Liver (tissue), 9 donors: ENCODE measurements around the gene MDM4. TPM values are rescaled to one million over a fixed set of nuclear protein-coding genes. Genes with fewer than 3 reads are reported as not detected.

Experiments
- DNase-seq: peaks from one replicate; pipeline ENCODE4 v3.0.0-alpha.2; 2017; ENCODE audit warnings: low spot score
- H3K27ac ChIP-seq, 2 donors: one replicate each; pipeline ENCODE4 v1.7.0; 2013; ENCODE audit warnings: inconsistent platforms in 2 of 2, low read length in 2 of 2, control low read depth in 1 of 2, low read depth in 1 of 2, mild to moderate bottlenecking in 1 of 2
- H3K27me3 ChIP-seq, 4 donors: one replicate each; pipeline versions ENCODE4 v1.6.1 to v1.7.0; 2013; ENCODE audit warnings: low read length in 3 of 4, inconsistent platforms in 1 of 4, mild to moderate bottlenecking in 1 of 4, moderate library complexity in 1 of 4; ENCODE audit not compliant: control insufficient read depth in 4 of 4, insufficient read depth in 4 of 4
- H3K36me3 ChIP-seq, 4 donors: one replicate each; pipeline versions ENCODE4 v1.6.1 to v1.7.0; 2013; ENCODE audit warnings: low read length in 3 of 4, mild to moderate bottlenecking in 3 of 4, low read depth in 1 of 4, moderate library complexity in 1 of 4; ENCODE audit not compliant: control insufficient read depth in 4 of 4, insufficient read depth in 3 of 4
- H3K4me1 ChIP-seq, 4 donors: one replicate each; pipeline versions ENCODE4 v1.6.1 to v1.7.0; 2013; ENCODE audit warnings: low read length in 3 of 4, mild to moderate bottlenecking in 3 of 4, moderate library complexity in 1 of 4; ENCODE audit not compliant: control insufficient read depth in 4 of 4, insufficient read depth in 4 of 4
- H3K4me3 ChIP-seq, 3 donors: one replicate each; pipeline versions ENCODE4 v1.6.1 to v1.7.0; 2013; ENCODE audit warnings: low read length in 3 of 3, control low read depth in 1 of 3, low read depth in 1 of 3, mild to moderate bottlenecking in 1 of 3
- H3K9ac ChIP-seq, 2 donors: one replicate each; pipeline ENCODE4 v1.7.0; 2013; ENCODE audit warnings: low read length in 2 of 2, mild to moderate bottlenecking in 2 of 2, moderate library complexity in 2 of 2, control low read depth in 1 of 2, low read depth in 1 of 2
- H3K9me3 ChIP-seq, 4 donors: one replicate each; pipeline versions ENCODE4 v1.6.1 to v1.7.0; 2013; ENCODE audit warnings: low read length in 3 of 4; ENCODE audit not compliant: control insufficient read depth in 4 of 4
- ATF3 ChIP-seq: IDR thresholded peaks from 2 replicates; pipeline ENCODE4 v1.6.1; 2016; ENCODE audit warnings: antibody characterized with exemption
- CTCF ChIP-seq: fragments of 150-350 bp; IDR thresholded peaks from 2 replicates; pipeline ENCODE4 v1.5.1; 2017; ENCODE audit warnings: improper control_type of control experiment, low read depth, low read length; ENCODE audit not compliant: missing input control
- EGR1 ChIP-seq, 2 donors: IDR thresholded peaks; 2 replicates each; pipeline ENCODE4 v1.6.1; 2016 to 2018; ENCODE audit warnings: antibody characterized with exemption in 2 of 2, low read depth in 2 of 2
- FOXA1 ChIP-seq: IDR thresholded peaks from 2 replicates; pipeline ENCODE4 v1.6.1; 2016; ENCODE audit warnings: antibody characterized with exemption
- FOXA2 ChIP-seq: IDR thresholded peaks from 2 replicates; pipeline ENCODE4 v1.6.1; 2016; ENCODE audit warnings: antibody characterized with exemption
- GABPA ChIP-seq, 2 donors: IDR thresholded peaks in 1 of 2; conservative IDR thresholded peaks in 1 of 2; 2 replicates each; pipeline ENCODE4 v1.6.1; 2016; ENCODE audit warnings: antibody characterized with exemption in 2 of 2, mild to moderate bottlenecking in 1 of 2, moderate library complexity in 1 of 2
- HNF4A ChIP-seq, 2 donors: conservative IDR thresholded peaks; 2 replicates each; pipeline ENCODE4 v1.6.1; 2016; ENCODE audit warnings: antibody characterized with exemption in 2 of 2, mild to moderate bottlenecking in 2 of 2
- HNF4G ChIP-seq: IDR thresholded peaks from 2 replicates; pipeline ENCODE4 v1.6.1; 2016; ENCODE audit warnings: antibody characterized with exemption
- JUND ChIP-seq, 2 donors: IDR thresholded peaks; 2 replicates each; pipeline ENCODE4 v1.6.1; 2016; ENCODE audit warnings: antibody characterized with exemption in 2 of 2
- MAX ChIP-seq: IDR thresholded peaks from 2 replicates; pipeline ENCODE4 v1.6.1; 2016; ENCODE audit warnings: antibody characterized with exemption
- RAD21 ChIP-seq, 2 donors: IDR thresholded peaks; 2 replicates each; pipeline ENCODE4 v1.6.1; 2016; ENCODE audit warnings: antibody characterized with exemption in 2 of 2, mild to moderate bottlenecking in 2 of 2
- REST ChIP-seq: IDR thresholded peaks from 2 replicates; pipeline ENCODE4 v1.6.1; 2016; ENCODE audit warnings: antibody characterized with exemption, mild to moderate bottlenecking
- SP1 ChIP-seq: IDR thresholded peaks from 2 replicates; pipeline ENCODE4 v1.6.1; 2018; ENCODE audit warnings: antibody characterized with exemption, mild to moderate bottlenecking
- TAF1 ChIP-seq: conservative IDR thresholded peaks from 2 replicates; pipeline ENCODE4 v1.6.1; 2016; ENCODE audit warnings: antibody characterized with exemption, mild to moderate bottlenecking
- YY1 ChIP-seq: IDR thresholded peaks from 2 replicates; pipeline ENCODE4 v1.6.1; 2016; ENCODE audit warnings: antibody characterized with exemption, mild to moderate bottlenecking
- ZBTB33 ChIP-seq: IDR thresholded peaks from 2 replicates; pipeline ENCODE4 v1.6.1; 2016; ENCODE audit warnings: antibody characterized with exemption
- WGBS: extraction: QIAGEN DNeasy Blood & Tissue Kit; methylation state at CpG from one replicate; pipeline ENCODE4 v1.1.7; 2013; 5-methylcytosine and 5-hydroxymethylcytosine counted together
- polyA plus RNA-seq, 2 donors: library from polyadenylated mRNA; stranded (reverse) in 1 of 2; unstranded in 1 of 2; fragments of 200-250 nt in 1 of 2; fragments of >200 nt in 1 of 2; fragmentation: Nextera tagmentation in 1 of 2; extraction: Ambion mirVana in 1 of 2; gene quantifications; one replicate each; pipeline versions ENCODE4 v1.2.1 to v1.2.3, GENCODE V29; 2013 to 2015
- total RNA-seq, 2 donors: library from RNA; depleted of rRNA; stranded (reverse); fragments of >200 nt; gene quantifications; one replicate each; pipeline ENCODE4 v1.2.3, GENCODE V29; 2014
- donor health status: healthy.
- donor health status: healthy.
- donor health status: healthy.
- donor health status: healthy.
- donor health status: healthy.

MDM4 gene
- total and polyA plus RNA-seq, 4 donors, result 1.4 to 56.5 (median 21.6) TPM

- 99% methylated on average over 5 of the region's 5 CpGs for WGBS
- Histone ChIP-seq H3K36me3 (peaks cover 8 to 51% (median 49%) of the 10 kb centered on the region in 4 donors), H3K27ac (no peak overlapping the region), H3K4me3 (no peak overlapping the region), H3K4me1 (no peaks in the 10 kb centered on the region), H3K9me3 (no peaks in the 10 kb centered on the region), H3K9ac (no peak overlapping the region), H3K27me3 (no peaks in the 10 kb centered on the region)
- TF ChIP-seq HNF4G (no peak), YY1 (no peak), ATF3 (no peak), ZBTB33 (no peak), CTCF (no peak)
- DNase-seq, result no peak
Measured at GRCh38 chr1:204550926-204551325, 34.7 kb downstream of the MDM4 start.

- H3K27me3 ChIP-seq, result no peaks in the 10 kb centered on the region
- no peak for DNase-seq
- no peak overlapping the region for H3K9ac ChIP-seq
- TF ChIP-seq FOXA2 (no peak), RAD21 (IDR thresholded peaks at IDR 0.05) (no peak), HNF4A (conservative IDR thresholded peaks at IDR 0.05) (no peak), CTCF (no peak), ATF3 (no peak), YY1 (no peak), TAF1 (no peak), GABPA (IDR thresholded peaks at IDR 0.05 in 1 of 2, conservative IDR thresholded peaks at IDR 0.05 in 1 of 2) (no peak), FOXA1 (no peak), MAX (no peak), REST (no peak), SP1 (no peak), EGR1 (IDR thresholded peaks at IDR 0.05; ENCODE audit: low read depth in 2 of 2) (no peak), JUND (IDR thresholded peaks at IDR 0.05) (no peak), ZBTB33 (no peak)
- 91% methylated on average over 7 of the region's 7 CpGs for WGBS
- no peaks in the 10 kb centered on the region for H3K4me1 ChIP-seq
- no peak overlapping the region for H3K4me3 ChIP-seq
- H3K27ac ChIP-seq, result no peak overlapping the region
- H3K36me3 ChIP-seq, result peaks cover 0 to 6% (median 5%) of the 10 kb centered on the region in 4 donors
- H3K9me3 ChIP-seq, result no peaks in the 10 kb centered on the region
Measured at GRCh38 chr1:204556458-204557052, 40.3 kb downstream of the MDM4 start.
